ENCODE results near the gene PDE6G. TPM values are rescaled to one million over a fixed set of nuclear protein-coding genes. Genes with fewer than 3 reads are reported as not detected.

Gene PDE6G
- total and polyA plus RNA-seq, 2 of the 13 experiments (the other 11 are each of a cell fraction or from before 2014, with no cell fraction given) = 1.4 to 6.7 TPM

- TF ChIP-seq REST (IDR thresholded peaks at IDR 0.05; ENCODE audit: borderline replicate concordance in 1 of 2, low read depth in 1 of 2, low read length in 2 of 2) (no peak), ZNF878 (CRISPR knock-in tag; IDR thresholded peaks at IDR 0.05) (no peak)
These were observed 47.7 kb downstream of the PDE6G start (continued) for GRCh38 chr17:81608605-81609004.

GRCh38 chr17:81608082-81608481, 48.3 kb downstream of the PDE6G start:
- Histone ChIP-seq H3K79me2 (ENCODE audit: insufficient read depth, low read length) (peaks cover 5% of the 10 kb centered on the region), H2AFZ (ENCODE audit: low read length) (no peak overlapping the region), H3K9ac (ENCODE audit: insufficient read depth, low read depth, low read length) (no peak overlapping the region), H3K4me1 (ENCODE audit: insufficient read depth, low read length) (no peaks in the 10 kb centered on the region), H3K36me3 (replicated peaks in 1 of 2; ENCODE audit: control insufficient read depth in 1 of 2, insufficient read depth in 2 of 2, low read length in 2 of 2) (peaks cover 41 to 77% of the 10 kb centered on the region in 2 experiments), H3K27ac (ENCODE audit: extremely low read length, insufficient read depth, low read length) (no peak overlapping the region), H4K20me1 (ENCODE audit: insufficient read depth, low read length) (peaks cover 3% of the 10 kb centered on the region), H3K4me2 (ENCODE audit: low read depth, low read length) (no peak overlapping the region), H3K9me3 (ENCODE audit: low read length) (no peaks in the 10 kb centered on the region), H3K4me3 (replicated peaks in 1 of 3; ENCODE audit: insufficient read depth in 1 of 3, low read depth in 2 of 3, low read length in 3 of 3) (no peak overlapping the region), H3K27me3 (ENCODE audit: control insufficient read depth in 1 of 2, insufficient read depth in 2 of 2, low read length in 2 of 2) (no peaks in the 10 kb centered on the region)
- DNase-seq (ENCODE audit: low spot score) (no peak), ATAC-seq (no peak), FAIRE-seq (no peak)
- ChIA-PET POLR2A (no interaction called here), CTCF (ENCODE audit: low intra/inter-chr PET ratio, low total read pairs) (no interaction called here)
- intact Hi-C loops (cut with micrococcal nuclease; ENCODE audit: unreplicated experiment) (no loop called here), in situ Hi-C loops (cut with HindIII; ENCODE audit: extremely low pct_ligation_motif_present, low pct_unique_long_range_greater_than_20kb) (no loop called here)
- WGBS (ENCODE audit: low lambda C conversion rate) = 98% methylated on average over 4 of the region's 4 CpGs
- TF ChIP-seq UBTF (CRISPR knock-in tag; IDR thresholded peaks at IDR 0.05) (no peak), REXO4 (CRISPR knock-in tag; IDR thresholded peaks at IDR 0.05; ENCODE audit: borderline replicate concordance) (no peak), ZFP36 (IDR thresholded peaks at IDR 0.05; ENCODE audit: borderline replicate concordance, low read depth, low read length, partially characterized antibody) (no peak)
- TF ChIP-seq, protein P1, sequence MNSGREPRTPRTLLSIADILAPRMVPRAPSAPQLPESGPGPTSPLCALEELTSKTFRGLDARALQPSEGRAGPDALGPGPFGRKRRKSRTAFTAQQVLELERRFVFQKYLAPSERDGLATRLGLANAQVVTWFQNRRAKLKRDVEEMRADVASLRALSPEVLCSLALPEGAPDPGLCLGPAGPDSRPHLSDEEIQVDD (CRISPR knock-in tag; IDR thresholded peaks at IDR 0.05; ENCODE audit: borderline replicate concordance) = no peak
- BruUV-seq (replicated peaks) = no TSS peak
